ENCODE results near the gene COPS7A. TPM values are rescaled to one million over a fixed set of nuclear protein-coding genes. Genes with fewer than 3 reads are reported as not detected.

The COPS7A gene
- total RNA-seq, 2 donors from 2014 or later = 49.6 to 60.6 TPM

DNA sequence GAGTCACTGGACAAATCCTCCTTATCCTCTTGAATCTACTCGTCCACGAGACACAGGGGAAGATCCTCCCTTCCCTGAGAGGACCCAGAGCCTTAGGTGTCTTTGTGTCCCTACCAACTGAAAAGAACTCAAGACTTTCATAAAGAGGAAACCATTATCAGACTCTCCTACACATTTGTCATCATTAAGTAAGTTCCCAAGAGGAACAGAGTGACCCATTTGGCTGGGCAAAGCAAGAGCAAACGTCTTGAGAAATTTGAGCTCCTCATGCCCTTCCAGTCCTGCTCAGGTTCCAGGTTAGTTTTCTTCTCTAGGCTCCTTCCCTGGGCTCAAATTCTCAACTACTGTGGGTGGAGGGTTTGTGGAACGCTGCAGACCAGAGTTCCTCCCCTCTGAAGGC lies 23.4 kb downstream of the COPS7A start:
- Mint-ChIP-seq H3K4me3 (no peak overlapping the region), H3K9me3 (no peaks in the 10 kb centered on the region), H3K4me1 (ENCODE audit: low read depth in 2 of 2) (peaks cover 12 to 14% of the 10 kb centered on the region in 2 donors), H3K27ac (peak overlapping the region in 1 of 2 donors; percentile 27), H3K27me3 (no peaks in the 10 kb centered on the region), H3K36me3 (peaks cover 18% of the 10 kb centered on the region)
- no peak for DNase-seq (ENCODE audit: low spot score)
- no peak for ATAC-seq

DNA sequence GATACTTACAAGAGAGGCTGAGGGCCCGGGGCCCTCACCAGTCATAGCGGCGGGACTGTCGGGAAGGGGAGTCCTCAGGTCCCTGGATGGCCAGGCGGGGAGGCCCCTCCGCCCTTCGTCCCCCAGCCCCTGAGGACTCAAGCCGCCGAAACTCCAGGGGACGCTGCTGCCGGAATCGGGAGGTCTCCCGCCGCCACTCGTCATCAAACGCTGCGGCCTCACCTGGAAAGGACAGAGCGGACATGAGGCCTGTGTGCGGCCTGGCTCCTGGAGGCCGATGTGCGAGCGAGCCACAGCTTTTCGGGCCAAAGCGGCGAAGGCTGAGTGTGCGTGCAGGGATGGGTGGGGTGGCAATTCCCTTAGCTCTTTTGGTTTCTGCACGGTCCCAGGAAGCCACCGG lies 24.9 kb downstream of the COPS7A start:
- Mint-ChIP-seq H3K27ac (no peak overlapping the region), H3K4me1 (ENCODE audit: low read depth in 2 of 2) (peaks cover 16 to 17% of the 10 kb centered on the region in 2 donors), H3K4me3 (no peak overlapping the region), H3K27me3 (no peaks in the 10 kb centered on the region), H3K36me3 (peaks cover 18% of the 10 kb centered on the region), H3K9me3 (no peaks in the 10 kb centered on the region)
- DNase-seq (ENCODE audit: low spot score) = no peak
- no peak for ATAC-seq

DNA sequence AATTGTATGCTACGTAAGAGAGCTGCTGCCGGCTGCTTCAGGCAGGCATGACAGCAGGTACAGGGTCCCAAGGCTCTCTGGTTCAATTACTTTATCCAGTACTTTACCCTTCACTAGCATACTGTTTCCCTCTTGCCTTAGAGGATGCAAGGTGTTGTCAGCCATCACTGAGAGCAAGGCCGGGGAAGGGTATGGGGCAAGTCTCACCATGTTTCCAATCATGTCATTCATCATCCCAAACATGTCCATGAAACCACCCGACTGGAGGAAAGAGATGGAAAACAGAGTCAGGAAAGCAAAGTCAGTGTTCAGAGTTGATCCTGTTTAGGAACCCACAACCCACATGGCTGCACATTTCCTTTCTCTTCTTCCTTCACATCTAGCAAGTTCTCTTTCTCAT lies 26.7 kb downstream of the COPS7A start:
- Mint-ChIP-seq H3K27ac (peak overlapping the region in 1 of 2 donors; percentile 89), H3K4me1 (ENCODE audit: low read depth in 2 of 2) (peaks cover 12 to 14% of the 10 kb centered on the region in 2 donors), H3K9me3 (no peaks in the 10 kb centered on the region), H3K27me3 (no peaks in the 10 kb centered on the region), H3K36me3 (peaks cover 18% of the 10 kb centered on the region), H3K4me3 (no peak overlapping the region)
- ATAC-seq = no peak
- no peak for DNase-seq (ENCODE audit: low spot score)

GRCh38 chr12:6751767-6752166 lies 27.9 kb downstream of the COPS7A start:
- peaks cover 12 to 13% of the 10 kb centered on the region in 2 donors for H3K4me1 Mint-ChIP-seq (ENCODE audit: low read depth in 2 of 2)
- ATAC-seq (no peak), DNase-seq (ENCODE audit: low spot score) (no peak)
- H3K27me3 Mint-ChIP-seq = peaks cover 0 to under 1% of the 10 kb centered on the region in 2 donors
- no peaks in the 10 kb centered on the region for H3K9me3 Mint-ChIP-seq
- peak overlapping the region; percentile 89 for H3K27ac Mint-ChIP-seq
- peak overlapping the region; percentile 91 for H3K4me3 Mint-ChIP-seq
- peaks cover 18% of the 10 kb centered on the region for H3K36me3 Mint-ChIP-seq

DNA sequence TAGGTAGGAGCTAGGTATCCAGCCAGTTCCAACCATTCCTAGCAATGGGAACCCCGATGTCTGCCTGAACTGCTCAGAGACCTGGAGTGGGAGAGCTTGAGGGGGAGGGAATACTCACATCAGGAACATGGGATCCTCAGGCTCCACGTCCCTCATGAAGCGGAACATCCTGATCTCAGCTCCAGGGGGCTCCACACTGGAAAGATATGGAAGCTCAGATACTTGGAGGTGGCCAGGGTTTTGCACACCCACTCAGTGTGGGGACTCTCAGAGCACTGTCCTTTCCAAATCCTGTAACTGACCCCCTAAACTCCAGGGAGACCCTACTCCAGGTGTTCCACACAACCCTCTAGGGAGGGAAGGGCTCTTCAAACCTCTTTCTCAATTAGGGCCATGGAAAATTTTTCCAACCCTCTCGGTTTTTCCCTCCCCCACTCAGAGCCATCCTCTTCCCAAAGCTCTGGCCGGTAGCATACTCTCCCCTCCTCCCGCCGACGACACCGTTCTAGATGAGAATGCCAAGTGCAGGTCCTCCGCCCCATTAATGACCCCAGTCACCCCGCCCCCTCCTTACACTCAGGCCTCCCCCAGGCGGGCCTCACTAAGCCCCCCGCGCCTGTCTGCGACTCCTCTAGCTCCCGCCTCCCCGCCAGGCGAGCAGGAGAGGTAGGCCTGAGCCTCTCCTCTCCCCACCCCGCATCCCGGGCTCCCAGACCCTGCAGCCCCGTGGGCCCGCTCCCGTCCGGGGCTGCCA lies 28.5 kb downstream of the COPS7A start:
- DNase-seq (ENCODE audit: low spot score) (no peak), ATAC-seq (peak in 1 of 2 donors; percentile 1)
- H3K4me3 Mint-ChIP-seq = peak overlapping the region; percentile 91
- peaks cover 16% of the 10 kb centered on the region for H3K36me3 Mint-ChIP-seq
- H3K27me3 Mint-ChIP-seq = peaks cover 2 to 7% of the 10 kb centered on the region in 2 donors
- H3K27ac Mint-ChIP-seq = peak overlapping the region; percentile 89
- H3K9me3 Mint-ChIP-seq = no peaks in the 10 kb centered on the region
- H3K4me1 Mint-ChIP-seq (ENCODE audit: low read depth in 2 of 2) = peaks cover 12 to 16% of the 10 kb centered on the region in 2 donors

GRCh38 chr12:6752921-6753771 lies 29.3 kb downstream of the COPS7A start, which contains the start of gene MLF2:
Gene MLF2 (minus strand): TSS chr12:6753141. CDS start chr12:6752334, 807 bp downstream.
- Mint-ChIP-seq H3K4me1 (ENCODE audit: low read depth in 2 of 2) (peaks cover 12 to 22% of the 10 kb centered on the region in 2 donors), H3K4me3 (peak within 1 kb of the TSS; percentile 91), H3K36me3 (peaks cover 8% of the 10 kb centered on the region), H3K27me3 (peaks cover 4 to 8% of the 10 kb centered on the region in 2 donors), H3K9me3 (no peaks in the 10 kb centered on the region), H3K27ac (peak within 1 kb of the TSS; percentile 89)
- ATAC-seq (peak; percentile 95 to 96), DNase-seq (ENCODE audit: low spot score) (peak; percentile 99)

GRCh38 chr12:6753772-6754356 lies 30.0 kb downstream of the COPS7A start:
- no peak for DNase-seq (ENCODE audit: low spot score)
- no peak for ATAC-seq
- Mint-ChIP-seq H3K9me3 (no peaks in the 10 kb centered on the region), H3K27ac (peak overlapping the region; percentile 89), H3K4me1 (ENCODE audit: low read depth in 2 of 2) (peaks cover 18 to 28% of the 10 kb centered on the region in 2 donors), H3K27me3 (peaks cover 8 to 10% of the 10 kb centered on the region in 2 donors), H3K4me3 (peak overlapping the region; percentile 91), H3K36me3 (peaks cover 6% of the 10 kb centered on the region)

DNA sequence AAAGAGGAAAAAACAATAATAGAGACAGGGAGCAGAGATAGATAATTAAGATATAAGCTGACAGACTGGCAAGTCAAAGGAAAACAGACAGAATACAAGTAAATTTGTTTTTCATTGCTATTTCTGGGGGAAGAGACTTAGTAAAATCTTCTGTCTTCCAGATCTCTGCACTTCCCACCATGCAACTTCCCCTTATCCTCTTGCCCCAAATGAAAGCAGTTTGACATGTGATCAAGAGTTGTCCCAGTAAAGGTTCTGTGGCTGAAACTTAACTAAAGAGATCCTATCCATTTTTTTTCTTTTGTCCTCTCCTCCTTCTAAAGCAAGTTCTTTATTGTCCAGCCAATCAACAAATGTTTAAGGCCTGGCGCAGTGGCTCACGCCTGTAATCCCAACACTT lies 30.6 kb downstream of the COPS7A start:
- peak overlapping the region in 1 of 2 donors; percentile 89 for H3K27ac Mint-ChIP-seq
- no peak overlapping the region for H3K4me3 Mint-ChIP-seq
- no peak for ATAC-seq
- H3K9me3 Mint-ChIP-seq = no peaks in the 10 kb centered on the region
- H3K4me1 Mint-ChIP-seq (ENCODE audit: low read depth in 2 of 2) = peaks cover 18 to 29% of the 10 kb centered on the region in 2 donors
- no peak for DNase-seq (ENCODE audit: low spot score)
- H3K27me3 Mint-ChIP-seq = peaks cover 8 to 11% of the 10 kb centered on the region in 2 donors
- peaks cover 6% of the 10 kb centered on the region for H3K36me3 Mint-ChIP-seq

- no peak overlapping the region for H3K4me3 Mint-ChIP-seq
- ATAC-seq = no peak
- no peaks in the 10 kb centered on the region for H3K36me3 Mint-ChIP-seq
- no peaks in the 10 kb centered on the region for H3K9me3 Mint-ChIP-seq
- peaks cover 8 to 11% of the 10 kb centered on the region in 2 donors for H3K27me3 Mint-ChIP-seq
- H3K27ac Mint-ChIP-seq = peak overlapping the region in 1 of 2 donors; percentile 15
- DNase-seq (ENCODE audit: low spot score) = peak; percentile 15
- H3K4me1 Mint-ChIP-seq (ENCODE audit: low read depth in 2 of 2) = peaks cover 12 to 23% of the 10 kb centered on the region in 2 donors
Observed at GRCh38 chr12:6757028-6757690, 33.3 kb downstream of the COPS7A start.

DNA sequence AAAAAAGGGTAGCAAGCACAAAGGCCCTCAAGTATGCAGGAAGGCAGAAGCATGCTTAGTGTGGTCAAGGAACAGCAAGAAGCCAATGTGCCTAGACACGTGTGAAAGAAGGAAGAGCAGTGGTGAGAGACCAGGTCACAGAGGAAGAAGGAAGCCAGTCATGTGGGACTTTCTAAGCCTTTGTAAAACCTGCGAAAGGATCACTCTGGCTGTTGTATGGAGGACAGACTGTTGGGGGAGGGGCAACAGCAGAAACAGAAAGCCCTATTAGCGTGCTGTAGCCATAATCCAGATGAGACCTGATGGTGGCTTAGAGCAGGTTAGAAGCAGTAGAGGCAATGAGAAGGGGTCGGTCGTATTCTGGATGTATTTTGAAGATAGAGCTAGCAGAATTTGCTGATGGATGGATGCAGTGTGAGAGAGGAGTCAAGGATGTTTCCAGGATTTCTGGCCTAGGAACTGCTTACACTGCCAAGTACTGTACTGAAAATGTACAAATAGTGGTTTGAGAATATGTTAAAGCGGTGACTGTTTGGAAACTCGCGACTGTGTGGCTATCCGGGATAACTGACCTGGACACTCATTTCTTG lies 34.8 kb downstream of the COPS7A start:
- no peaks in the 10 kb centered on the region for H3K9me3 Mint-ChIP-seq
- ATAC-seq = no peak
- peak overlapping the region in 1 of 2 donors; percentile 11 for H3K27ac Mint-ChIP-seq
- H3K27me3 Mint-ChIP-seq = peaks cover 8 to 13% of the 10 kb centered on the region in 2 donors
- H3K4me3 Mint-ChIP-seq = peak overlapping the region; percentile 14
- H3K4me1 Mint-ChIP-seq (ENCODE audit: low read depth in 2 of 2) = peaks cover 9 to 21% of the 10 kb centered on the region in 2 donors
- peak; percentile 52 for DNase-seq (ENCODE audit: low spot score)
- H3K36me3 Mint-ChIP-seq = no peaks in the 10 kb centered on the region

DNA sequence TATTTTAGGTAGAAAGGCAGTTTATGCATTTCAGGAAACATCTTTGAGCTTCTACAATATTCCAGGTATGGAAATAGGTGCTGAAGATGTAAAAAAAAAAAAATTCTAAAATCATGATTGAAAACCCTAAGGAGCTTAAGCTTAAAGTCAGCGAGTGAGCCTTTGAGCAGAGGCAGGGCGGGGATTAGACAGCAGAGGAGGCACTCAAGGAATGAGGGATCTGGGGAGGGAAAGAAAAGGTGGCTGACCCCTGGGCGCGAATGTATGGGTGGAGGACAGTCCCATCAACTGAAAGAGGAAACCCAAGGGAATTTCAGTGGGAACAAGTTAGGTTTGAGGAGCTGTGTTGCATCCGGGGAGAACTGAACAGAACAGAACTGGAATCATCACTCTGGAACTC lies 35.9 kb downstream of the COPS7A start:
- Mint-ChIP-seq H3K4me3 (no peak overlapping the region), H3K27ac (no peak overlapping the region), H3K36me3 (no peaks in the 10 kb centered on the region), H3K9me3 (no peaks in the 10 kb centered on the region), H3K4me1 (ENCODE audit: low read depth in 2 of 2) (peaks cover 12 to 24% of the 10 kb centered on the region in 2 donors), H3K27me3 (peaks cover 14 to 20% of the 10 kb centered on the region in 2 donors)
- ATAC-seq (no peak), DNase-seq (ENCODE audit: low spot score) (no peak)

- Mint-ChIP-seq H3K9me3 (no peaks in the 10 kb centered on the region), H3K4me3 (no peak overlapping the region), H3K27ac (no peak overlapping the region), H3K4me1 (ENCODE audit: low read depth in 2 of 2) (peaks cover 26 to 33% of the 10 kb centered on the region in 2 donors), H3K27me3 (peaks cover 24 to 25% of the 10 kb centered on the region in 2 donors), H3K36me3 (no peaks in the 10 kb centered on the region)
- peak; percentile 16 for DNase-seq (ENCODE audit: low spot score)
- no peak for ATAC-seq
Observed at GRCh38 chr12:6763380-6763779, 39.5 kb downstream of the COPS7A start.

Data from natural killer cell treated with Interleukin-12 subunit alpha and Interleukin-12 subunit beta and Interleukin-15 and Interleukin-18, amount 100 ng/mL, for 72 hours (primary cell).